HepG2 (cell line): ENCODE results near the gene CFAP221. TPM values are rescaled to one million over a fixed set of nuclear protein-coding genes. Genes with fewer than 3 reads are reported as not detected.

Experiments
- ATAC-seq: fragments of 200-7000 bp; cut with Tn5 transposase; 3 replicates; pipeline ENCODE4 v1.9.1; 2020; ENCODE audit warnings: mild to moderate bottlenecking, moderate library complexity
- BruUV-seq: library from RNA; stranded (reverse); fragments of 400-500 nt; replicated peaks from 2 replicates; lab custom pipeline; 2021; lab: Mats Ljungman, UMichigan
- CTCF ChIA-PET: fragments of 300-600 bp; formaldehyde crosslinking; extraction: SDS; loops from one replicate; lab custom pipeline; 2021; ENCODE audit warnings: low total read pairs, inconsistent platforms, low intra/inter-chr PET ratio; lab: Yijun Ruan, JAX
- POLR2A ChIA-PET: fragments of 350-600 bp; sonication (Branson Sonifier 250); formaldehyde crosslinking; loops from one replicate; lab custom pipeline; 2020; ENCODE audit warnings: antibody characterized with exemption, inconsistent platforms; lab: Yijun Ruan, JAX
- DNase-seq: peaks from one replicate; pipeline ENCODE4 v3.0.0-alpha.2; 2015; ENCODE audit warnings: low spot score
- FAIRE-seq: peaks from 3 replicates; lab custom pipeline; 2011; peaks lifted over from hg19 to GRCh38; lab: Jason Lieb, UNC
- H2AFZ ChIP-seq: one replicate; pipeline ENCODE4 v1.6.1; 2011; ENCODE audit warnings: low read length, inconsistent platforms
- H3K27ac ChIP-seq: fragments of 300-600 bp; 3 replicates; pipeline ENCODE4 v1.8.0; 2011; ENCODE audit warnings: mixed run types, mild to moderate bottlenecking, mixed read lengths, low read length, inconsistent platforms; ENCODE audit not compliant: insufficient read depth; ENCODE audit errors: extremely low read length
- H3K27me3 ChIP-seq, 2 experiments: fragments of 200-600 bp in 1 of 2; 2 replicates in 1 of 2; 3 replicates in 1 of 2; pipeline versions ENCODE4 v1.6.0 to v1.8.0; 2011; ENCODE audit warnings: low read length in 2 of 2, mild to moderate bottlenecking in 2 of 2, moderate library complexity in 2 of 2, inconsistent platforms in 1 of 2; ENCODE audit not compliant: insufficient read depth in 2 of 2, control insufficient read depth in 1 of 2
- H3K36me3 ChIP-seq, 2 experiments: fragments of 200-600 bp in 1 of 2; replicated peaks in 1 of 2; 2 replicates in 1 of 2; 3 replicates in 1 of 2; pipeline versions ENCODE4 v1.5.1 to v1.8.0; 2011; ENCODE audit warnings: low read length in 2 of 2, inconsistent platforms in 1 of 2; ENCODE audit not compliant: insufficient read depth in 2 of 2, control insufficient read depth in 1 of 2
- H3K4me1 ChIP-seq: 2 replicates; pipeline ENCODE4 v1.5.1; 2012; ENCODE audit warnings: low read length, inconsistent platforms; ENCODE audit not compliant: insufficient read depth
- H3K4me2 ChIP-seq: 2 replicates; pipeline ENCODE4 v1.6.0; 2011; ENCODE audit warnings: low read depth, low read length, inconsistent platforms
- H3K4me3 ChIP-seq, 3 experiments: fragments of 200-600 bp in 1 of 3; sonication (generic), shearing (Covaris generic) in 1 of 3; replicated peaks in 1 of 3; 2 replicates each; pipeline ENCODE4 v1.5.1; 2011 to 2016; ENCODE audit warnings: low read length in 3 of 3, inconsistent platforms in 2 of 3, low read depth in 2 of 3, mild to moderate bottlenecking in 2 of 3, control low read depth in 1 of 3, mixed read lengths in 1 of 3; ENCODE audit not compliant: insufficient read depth in 1 of 3
- H3K79me2 ChIP-seq: one replicate; pipeline ENCODE4 v1.6.1; 2011; ENCODE audit warnings: low read length, inconsistent platforms; ENCODE audit not compliant: insufficient read depth
- H3K9ac ChIP-seq: 2 replicates; pipeline ENCODE4 v1.6.0; 2011; ENCODE audit warnings: mild to moderate bottlenecking, low read depth, low read length, inconsistent platforms; ENCODE audit not compliant: insufficient read depth
- H3K9me3 ChIP-seq: 2 replicates; pipeline ENCODE4 v1.5.1; 2012; ENCODE audit warnings: mild to moderate bottlenecking, low read length
- H4K20me1 ChIP-seq: 2 replicates; pipeline ENCODE4 v1.6.0; 2011; ENCODE audit warnings: inconsistent platforms, mild to moderate bottlenecking, low read length, moderate library complexity; ENCODE audit not compliant: insufficient read depth
- ATF4 ChIP-seq, 2 experiments: fragments of 450-650 bp in 1 of 2; sonication (generic) in 1 of 2; formaldehyde crosslinking; IDR thresholded peaks; 2 replicates each; pipeline versions ENCODE4 v1.5.0 to v1.8.0; 2020 to 2022; ENCODE audit warnings: mild to moderate bottlenecking in 1 of 2, missing genetic modification reagents in 1 of 2
- BCL3 ChIP-seq: sonication (generic); formaldehyde crosslinking; IDR thresholded peaks from 2 replicates; pipeline ENCODE4 v1.5.1; 2020; ENCODE audit warnings: mild to moderate bottlenecking, missing genetic modification reagents, moderate library complexity
- E2F2 ChIP-seq: sonication (generic); formaldehyde crosslinking; IDR thresholded peaks from 2 replicates; pipeline ENCODE4 v1.4.0; 2020; ENCODE audit warnings: missing genetic modification reagents, borderline replicate concordance
- GTF2F1 ChIP-seq: fragments of 150-350 bp; IDR thresholded peaks from 2 replicates; pipeline ENCODE4 v1.6.1; 2014; ENCODE audit warnings: low read length
- IRF9 ChIP-seq: sonication (generic); formaldehyde crosslinking; IDR thresholded peaks from 2 replicates; pipeline ENCODE4 v1.8.0; 2022; ENCODE audit warnings: missing genetic modification reagents, mild to moderate bottlenecking, borderline replicate concordance
- LCORL ChIP-seq, 2 experiments: fragments of 450-650 bp in 1 of 2; sonication (generic) in 1 of 2; formaldehyde crosslinking in 1 of 2; IDR thresholded peaks; 2 replicates each; pipeline versions ENCODE4 v1.5.0 to v1.6.1; 2017 to 2020; ENCODE audit warnings: antibody characterized with exemption in 1 of 2, missing genetic modification reagents in 1 of 2
- MAFF ChIP-seq: IDR thresholded peaks from 2 replicates; pipeline ENCODE4 v1.6.1; 2011; ENCODE audit warnings: low read depth, low read length, improper control_type of control experiment
- MAFK ChIP-seq, 2 experiments: IDR thresholded peaks in 1 of 2; conservative IDR thresholded peaks in 1 of 2; 2 replicates each; pipeline ENCODE4 v1.6.1; 2011; ENCODE audit warnings: improper control_type of control experiment in 2 of 2, low read length in 2 of 2
- POLR2G ChIP-seq: fragments of 200-400 bp; formaldehyde crosslinking; IDR thresholded peaks from 2 replicates; pipeline ENCODE4 v1.6.1; 2018; ENCODE audit warnings: mild to moderate bottlenecking, low read depth, low read length, moderate library complexity
- SRSF4 ChIP-seq: fragments of 200-400 bp; formaldehyde crosslinking; IDR thresholded peaks from one replicate; pipeline ENCODE4 v1.6.1; 2018; ENCODE audit warnings: mild to moderate bottlenecking, low read depth, low read length, moderate library complexity; ENCODE audit not compliant: poor library complexity, severe bottlenecking
- ZBTB20 ChIP-seq: sonication (generic); formaldehyde crosslinking; IDR thresholded peaks from 2 replicates; pipeline ENCODE4 v1.8.1; 2023; ENCODE audit warnings: missing genetic modification reagents, low read depth, mild to moderate bottlenecking, borderline replicate concordance
- ZNF772 ChIP-seq: sonication (generic); formaldehyde crosslinking; IDR thresholded peaks from 2 replicates; pipeline ENCODE4 v1.5.0; 2020; ENCODE audit warnings: mild to moderate bottlenecking, missing genetic modification reagents
- WGBS: methylation state at CpG from one replicate; pipeline ENCODE4 v1.1.6; 2017; ENCODE audit warnings: low lambda C conversion rate; 5-methylcytosine and 5-hydroxymethylcytosine counted together
- in situ Hi-C: cut with HindIII; loops from 2 replicates; pipeline ENCODE4 v1.10.0; 2017; ENCODE audit warnings: low pct_unique_long_range_greater_than_20kb; ENCODE audit not compliant: extremely low pct_ligation_motif_present
- intact Hi-C: fragments of 100-400 bp; cut with micrococcal nuclease; formaldehyde crosslinking; loops from one replicate; pipeline ENCODE4 v1.10.0; 2022; ENCODE audit not compliant: unreplicated experiment
- polyA plus RNA-seq, 8 experiments: library from polyadenylated mRNA; depleted of rRNA in 3 of 8; stranded (reverse) in 7 of 8; unstranded in 1 of 8; fragments of >200 nt; fragmentation: Illumina TruSeq in 4 of 8; extraction: Trizol in 4 of 8; gene quantifications; 2 replicates each; pipeline versions ENCODE4 v1.2.1 to v1.2.3, GENCODE V29; 2011 to 2016; ENCODE audit warnings: low read depth in 4 of 8, missing spikeins in 1 of 8, mixed read lengths in 1 of 8; ENCODE audit not compliant: insufficient read depth in 1 of 8
- total RNA-seq, 5 experiments: library from RNA; depleted of rRNA; stranded (reverse); fragments of >200 nt; fragmentation: Illumina TruSeq; extraction: Trizol; gene quantifications; 2 replicates each; pipeline ENCODE4 v1.2.3, GENCODE V29; 2016; ENCODE audit warnings: low read depth in 1 of 5

Gene CFAP221
- total and polyA plus RNA-seq, 2 of the 13 experiments (the other 11 are each of a cell fraction or from before 2014, with no cell fraction given): not detected

DNA sequence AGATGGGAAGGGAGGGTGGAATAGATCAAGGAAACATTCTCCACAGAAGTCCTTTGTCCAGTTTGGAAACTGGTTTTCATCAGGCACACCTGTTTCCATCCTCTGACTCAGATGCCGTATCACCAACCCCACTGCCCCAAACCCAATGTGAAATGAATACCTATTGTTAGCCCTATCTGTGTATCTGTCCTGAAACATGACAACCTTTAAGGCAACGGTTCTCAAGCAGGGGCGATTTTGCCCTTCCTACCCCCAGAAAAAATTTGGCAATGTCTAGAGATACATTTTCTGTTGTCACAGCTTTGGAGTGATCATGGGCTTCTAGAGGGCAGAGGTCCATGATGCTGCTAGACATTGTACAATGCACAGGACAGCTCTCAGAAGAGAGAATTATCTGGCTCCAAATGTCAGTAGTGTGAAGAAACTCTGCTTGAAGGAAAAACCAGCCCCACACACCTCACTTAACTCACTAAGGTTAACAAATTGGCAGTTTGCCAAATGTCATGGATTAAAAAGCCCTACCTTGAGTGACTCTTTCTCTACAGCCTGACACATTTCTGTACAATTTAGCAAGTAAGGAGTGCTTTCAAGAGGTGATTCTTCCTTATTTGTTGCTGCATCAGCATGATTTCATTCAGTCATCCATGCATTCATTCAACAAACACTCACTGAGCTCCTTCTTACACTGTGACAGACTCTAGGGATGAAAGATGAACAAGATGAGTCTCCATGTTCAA is 23.4 kb upstream of the CFAP221 start:
- H3K27me3 ChIP-seq: peaks cover 4 to 50% of the 10 kb centered on the region in 2 experiments; a peak in 4 of 5 replicates
- H3K27ac ChIP-seq: no peak overlapping the region
- CTCF ChIA-PET: no interaction called here
- no peak overlapping the region for H2AFZ ChIP-seq
- no TSS peak for BruUV-seq
- 20% methylated on average over 3 of the region's 3 CpGs for WGBS
- H3K9me3 ChIP-seq: no peaks in the 10 kb centered on the region
- POLR2A ChIA-PET: no interaction called here
- no peaks in the 10 kb centered on the region for H3K79me2 ChIP-seq
- no peak overlapping the region for H3K4me3 ChIP-seq
- no peaks in the 10 kb centered on the region for H3K36me3 ChIP-seq
- H3K9ac ChIP-seq: no peak overlapping the region
- DNase-seq (no peak), FAIRE-seq (no peak), ATAC-seq (no peak)
- no peak overlapping the region for H3K4me2 ChIP-seq
- TF ChIP-seq SRSF4: no peak
- no peak for TF ChIP-seq ZNF772 (CRISPR knock-in tag)
- TF ChIP-seq GTF2F1: 0 out of 2 replicates have a peak, but pooled peaks have one; percentile 56
- TF ChIP-seq MAFK (conservative IDR thresholded peaks at IDR 0.05 in 1 of 2, IDR thresholded peaks at IDR 0.05 in 1 of 2; ENCODE audit: low read length in 2 of 2): peak; percentile 80 to 83
- TF ChIP-seq LCORL (IDR thresholded peaks at IDR 0.05): peak; percentile 99
- no peak for TF ChIP-seq LCORL (CRISPR knock-in tag; IDR thresholded peaks at IDR 0.05)
- peak; percentile 76 for TF ChIP-seq MAFF
- no peaks in the 10 kb centered on the region for H4K20me1 ChIP-seq
- no peaks in the 10 kb centered on the region for H3K4me1 ChIP-seq
- in situ Hi-C loops (no loop called here), intact Hi-C loops (no loop called here)

DNA sequence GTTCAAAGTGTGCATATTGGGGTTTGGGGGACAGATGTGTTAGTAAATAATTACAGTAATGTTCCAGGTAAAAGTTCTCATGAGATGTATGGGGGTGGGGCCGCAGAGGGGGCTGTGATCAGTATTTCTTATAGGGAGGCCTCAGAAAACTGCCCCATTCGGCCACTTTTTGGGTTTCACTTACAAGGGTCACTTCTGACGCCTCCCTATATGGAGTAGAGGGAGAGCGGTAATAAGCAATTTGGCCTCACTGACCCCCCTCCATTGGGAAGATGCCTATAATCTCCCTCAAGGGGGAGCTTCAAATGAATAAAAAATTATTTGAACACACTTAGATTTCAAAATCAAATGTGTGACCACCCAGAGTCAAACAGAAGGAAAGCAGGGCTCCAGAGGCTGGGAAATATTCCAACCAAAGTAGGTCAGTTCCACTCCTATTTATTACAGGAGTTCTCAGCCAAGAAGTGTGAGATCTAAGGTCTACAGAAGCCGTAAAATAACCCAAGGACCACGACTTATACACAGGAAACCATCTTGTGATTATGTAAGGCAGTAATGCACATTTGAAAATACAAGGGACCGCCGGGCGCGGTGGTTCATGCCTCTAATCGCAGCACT is 22.7 kb upstream of the CFAP221 start:
- intact Hi-C loops: no loop called here
- no peaks in the 10 kb centered on the region for H3K9me3 ChIP-seq
- in situ Hi-C loops: no loop called here
- WGBS: 62% methylated on average over 11 of the region's 11 CpGs
- ATAC-seq (no peak), FAIRE-seq (no peak), DNase-seq (no peak)
- H3K27ac ChIP-seq: no peak overlapping the region
- no TSS peak for BruUV-seq
- no peak overlapping the region for H3K4me2 ChIP-seq
- POLR2A ChIA-PET: no interaction called here
- H3K27me3 ChIP-seq: peaks cover 4 to 57% of the 10 kb centered on the region in 2 experiments; a peak in 4 of 5 replicates
- H3K36me3 ChIP-seq: no peaks in the 10 kb centered on the region
- H3K4me3 ChIP-seq: no peak overlapping the region
- CTCF ChIA-PET: no interaction called here
- H3K9ac ChIP-seq: no peak overlapping the region
- no peaks in the 10 kb centered on the region for H3K79me2 ChIP-seq
- H2AFZ ChIP-seq: no peak overlapping the region
- H3K4me1 ChIP-seq: no peaks in the 10 kb centered on the region
- no peaks in the 10 kb centered on the region for H4K20me1 ChIP-seq
- no peak for TF ChIP-seq E2F2 (CRISPR knock-in tag)
- TF ChIP-seq IRF9: no peak
- no peak for TF ChIP-seq POLR2G
- no peak for TF ChIP-seq ATF4 (CRISPR knock-in tag; IDR thresholded peaks at IDR 0.05)
- no peak for TF ChIP-seq BCL3 (CRISPR knock-in tag)
- TF ChIP-seq ZBTB20 (CRISPR knock-in tag): no peak
